Activated CD4-positive, alpha-beta memory T cell treated with anti-CD3 and anti-CD28 coated beads, Interleukin-2, amount 10 ng/mL, durations not matched to agents 7 days and 5 days (primary cell): Measurements from ENCODE around the gene C1orf50. TPM values are rescaled to one million over a fixed set of nuclear protein-coding genes. Genes with fewer than 3 reads are reported as not detected.
"Not testable (repeated sequence)": the region's sequence is repeated elsewhere in the genome, so short reads cannot be mapped to it uniquely, and the experiment has no call there.

Experiments
- CTCF ChIA-PET: fragments of 350-600 bp; sonication (Branson Sonifier 250); formaldehyde crosslinking; loops from one replicate; lab custom pipeline; 2021; ENCODE audit warnings: antibody characterized with exemption, inconsistent platforms; lab: Charles Lee
- POLR2A ChIA-PET: fragments of 350-600 bp; sonication (Branson Sonifier 250); formaldehyde crosslinking; loops from one replicate; lab custom pipeline; 2021; ENCODE audit warnings: antibody characterized with exemption; lab: Charles Lee
- DNase-seq: peaks from one replicate; pipeline ENCODE4 v3.0.0-alpha.2; 2020
- H3K27ac Mint-ChIP-seq: one replicate; pipeline ENCODE4 v1.8.0; 2021; ENCODE audit warnings: mild to moderate bottlenecking, mixed read lengths
- H3K27me3 Mint-ChIP-seq: one replicate; pipeline ENCODE4 v1.8.0; 2021; ENCODE audit warnings: mixed read lengths
- H3K36me3 Mint-ChIP-seq: one replicate; pipeline ENCODE4 v1.8.0; 2021; ENCODE audit warnings: low read depth, mixed read lengths
- H3K4me1 Mint-ChIP-seq: one replicate; pipeline ENCODE4 v1.8.0; 2021; ENCODE audit warnings: mixed read lengths
- H3K4me3 Mint-ChIP-seq: one replicate; pipeline ENCODE4 v1.8.0; 2021; ENCODE audit warnings: mild to moderate bottlenecking, mixed read lengths
- H3K9me3 Mint-ChIP-seq: one replicate; pipeline ENCODE4 v1.8.0; 2021; ENCODE audit warnings: mixed read lengths
- total RNA-seq, 2 experiments: library from RNA; stranded (reverse); gene quantifications; one replicate each; pipeline ENCODE4 v1.2.3, GENCODE V29; 2021

The C1orf50 gene
- 1 to 10 TPM; 7.1 to 7.2 TPM for total RNA-seq

- H3K9me3 Mint-ChIP-seq: no peaks in the 10 kb centered on the region
- peak; percentile 100 for DNase-seq
- no peaks in the 10 kb centered on the region for H3K27me3 Mint-ChIP-seq
- peaks cover 17% of the 10 kb centered on the region for H3K36me3 Mint-ChIP-seq
- peaks cover 36% of the 10 kb centered on the region for H3K4me1 Mint-ChIP-seq
- H3K27ac Mint-ChIP-seq: peak within 1 kb of the TSS; percentile 85
- CTCF ChIA-PET: interaction anchor here (0.6 to 3.8 kb wide), 22 partner anchors 9 to 1947 kb away, joined by 3 to 29 read pairs (median 5); partner anchors contain the start of genes CCDC30, CFAP57, EBNA1BP2 and PPIH
- POLR2A ChIA-PET: interaction anchor here (0.6 to 4.1 kb wide), 49 partner anchors 9 to 883 kb away, joined by 3 to 55 read pairs (median 4); partner anchors contain the start of genes CCDC30, CFAP57, CLDN19 and EBNA1BP2
- H3K4me3 Mint-ChIP-seq: no peak within 1 kb of the TSS
These were observed at the start of gene C1orf50, which contains the start of gene P3H1 for GRCh38 chr1:42766741-42767509. TSS of gene C1orf50 (plus strand) at chr1:42767249. CDS start at chr1:42767312, 63 bp downstream. TSS of gene P3H1 (minus strand) at chr1:42767028. CDS start at chr1:42766971, 57 bp downstream.

- ChIA-PET CTCF (no interaction called here), POLR2A (no interaction called here)
- peaks cover 1% of the 10 kb centered on the region for H3K27me3 Mint-ChIP-seq
- no peaks in the 10 kb centered on the region for H3K4me1 Mint-ChIP-seq
- H3K27ac Mint-ChIP-seq: no peak overlapping the region
- no peak overlapping the region for H3K4me3 Mint-ChIP-seq
- no peaks in the 10 kb centered on the region for H3K9me3 Mint-ChIP-seq
- no peak for DNase-seq
- H3K36me3 Mint-ChIP-seq: peaks cover 12% of the 10 kb centered on the region
These were observed 46.2 kb upstream of the C1orf50 start for GRCh38 chr1:42720868-42721267.

GRCh38 chr1:42721926-42722325 lies 45.1 kb upstream of the C1orf50 start:
- Mint-ChIP-seq H3K9me3 (no peaks in the 10 kb centered on the region), H3K27me3 (peaks cover 1% of the 10 kb centered on the region), H3K27ac (no peak overlapping the region), H3K36me3 (peaks cover 6% of the 10 kb centered on the region), H3K4me3 (no peak overlapping the region), H3K4me1 (no peaks in the 10 kb centered on the region)
- DNase-seq: no peak
- CTCF ChIA-PET: no interaction called here
- POLR2A ChIA-PET: no interaction called here

GRCh38 chr1:42722403-42722802 lies 44.6 kb upstream of the C1orf50 start:
- H3K27me3 Mint-ChIP-seq, H3K4me1 Mint-ChIP-seq, H3K36me3 Mint-ChIP-seq, H3K9me3 Mint-ChIP-seq, POLR2A ChIA-PET, H3K27ac Mint-ChIP-seq, DNase-seq, H3K4me3 Mint-ChIP-seq: not testable (repeated sequence)
- CTCF ChIA-PET: interaction anchor here (0.6 kb wide), 1 partner anchor 124 kb away, joined by 3 read pairs; the partner anchor contains the start of gene ZNF691

- Mint-ChIP-seq H3K27me3 (peaks cover 1% of the 10 kb centered on the region), H3K4me1 (no peaks in the 10 kb centered on the region), H3K27ac (no peak overlapping the region), H3K36me3 (no peaks in the 10 kb centered on the region), H3K4me3 (no peak overlapping the region), H3K9me3 (no peaks in the 10 kb centered on the region)
- DNase-seq: no peak
- ChIA-PET CTCF (interaction anchor here (0.7 kb wide), 2 partner anchors 389 to 1633 kb away, joined by 3 read pairs; no protein-coding TSS in a partner anchor), POLR2A (interaction anchor here (0.6 to 0.7 kb wide), 2 partner anchors 10 to 11 kb away, joined by 3 read pairs; no protein-coding TSS in a partner anchor)
These were observed 43.5 kb upstream of the C1orf50 start for GRCh38 chr1:42723511-42723910.

GRCh38 chr1:42725820-42726219 lies 41.2 kb upstream of the C1orf50 start:
- H3K4me3 Mint-ChIP-seq, H3K9me3 Mint-ChIP-seq, H3K4me1 Mint-ChIP-seq, DNase-seq, H3K36me3 Mint-ChIP-seq, H3K27ac Mint-ChIP-seq, POLR2A ChIA-PET, H3K27me3 Mint-ChIP-seq: not testable (repeated sequence)
- CTCF ChIA-PET: interaction anchor here (0.7 to 0.8 kb wide), 3 partner anchors 11 to 381 kb away, joined by 3 read pairs; partner anchors contain the start of gene PPIH

GRCh38 chr1:42730002-42730401 lies 37.0 kb upstream of the C1orf50 start:
- POLR2A ChIA-PET: no interaction called here
- no peak overlapping the region for H3K27ac Mint-ChIP-seq
- no peak overlapping the region for H3K4me3 Mint-ChIP-seq
- DNase-seq: no peak
- H3K27me3 Mint-ChIP-seq: no peaks in the 10 kb centered on the region
- H3K9me3 Mint-ChIP-seq: no peaks in the 10 kb centered on the region
- CTCF ChIA-PET: no interaction called here
- peaks cover 2% of the 10 kb centered on the region for H3K4me1 Mint-ChIP-seq
- H3K36me3 Mint-ChIP-seq: no peaks in the 10 kb centered on the region

GRCh38 chr1:42730988-42731387 lies 36.1 kb upstream of the C1orf50 start:
- DNase-seq: peak; percentile 49

GRCh38 chr1:42731585-42731984 lies 35.5 kb upstream of the C1orf50 start:
- H3K27me3 Mint-ChIP-seq: no peaks in the 10 kb centered on the region
- ChIA-PET POLR2A (no interaction called here), CTCF (interaction anchor here (1.2 to 1.4 kb wide), 2 partner anchors 13 to 153 kb away, joined by 3 read pairs; no protein-coding TSS in a partner anchor)
- H3K4me1 Mint-ChIP-seq: peaks cover 2% of the 10 kb centered on the region
- no peak for DNase-seq
- no peaks in the 10 kb centered on the region for H3K36me3 Mint-ChIP-seq
- no peaks in the 10 kb centered on the region for H3K9me3 Mint-ChIP-seq
- H3K4me3 Mint-ChIP-seq: no peak overlapping the region
- no peak overlapping the region for H3K27ac Mint-ChIP-seq

More at GRCh38 chr1:42730988-42731387, 36.1 kb upstream of the C1orf50 start:
- CTCF ChIA-PET: interaction anchor here (1.2 to 1.4 kb wide), 2 partner anchors 12 to 153 kb away, joined by 3 read pairs; no protein-coding TSS in a partner anchor
- no peak overlapping the region for H3K27ac Mint-ChIP-seq
- POLR2A ChIA-PET: no interaction called here
- H3K9me3 Mint-ChIP-seq: no peaks in the 10 kb centered on the region
- no peaks in the 10 kb centered on the region for H3K36me3 Mint-ChIP-seq
- H3K4me3 Mint-ChIP-seq: no peak overlapping the region
- H3K27me3 Mint-ChIP-seq: no peaks in the 10 kb centered on the region
- peaks cover 2% of the 10 kb centered on the region for H3K4me1 Mint-ChIP-seq

GRCh38 chr1:42732126-42732680 lies 34.8 kb upstream of the C1orf50 start:
- H3K27me3 Mint-ChIP-seq: no peaks in the 10 kb centered on the region
- no peaks in the 10 kb centered on the region for H3K36me3 Mint-ChIP-seq
- H3K27ac Mint-ChIP-seq: no peak overlapping the region
- ChIA-PET POLR2A (no interaction called here), CTCF (no interaction called here)
- H3K4me1 Mint-ChIP-seq: peaks cover 8% of the 10 kb centered on the region
- no peaks in the 10 kb centered on the region for H3K9me3 Mint-ChIP-seq
- DNase-seq: no peak
- H3K4me3 Mint-ChIP-seq: no peak overlapping the region

- no peaks in the 10 kb centered on the region for H3K27me3 Mint-ChIP-seq
- H3K4me1 Mint-ChIP-seq: peaks cover 11% of the 10 kb centered on the region
- no peak overlapping the region for H3K4me3 Mint-ChIP-seq
- ChIA-PET POLR2A (interaction anchor here (0.6 to 0.8 kb wide), 3 partner anchors 10 to 51 kb away, joined by 3 to 4 read pairs (median 3); partner anchors contain the start of gene YBX1), CTCF (interaction anchor here (0.6 to 0.9 kb wide), 2 partner anchors 31 to 340 kb away, joined by 3 read pairs; no protein-coding TSS in a partner anchor)
- no peaks in the 10 kb centered on the region for H3K36me3 Mint-ChIP-seq
- no peak overlapping the region for H3K27ac Mint-ChIP-seq
- H3K9me3 Mint-ChIP-seq: no peaks in the 10 kb centered on the region
- no peak for DNase-seq
These were observed 33.4 kb upstream of the C1orf50 start for GRCh38 chr1:42733415-42734200.
